GM08714 (cell line): ENCODE measurements around the gene CCDC93.
"Not testable (repeated sequence)": the region's sequence is repeated elsewhere in the genome, so short reads cannot be mapped to it uniquely, and the experiment has no call there.

Experiments used
- H3K4me3 ChIP-seq: fragments of 200-500 bp; sonication (Bioruptor generic); 2 replicates; pipeline ENCODE4 v1.5.1; 2014; ENCODE audit warnings: mild to moderate bottlenecking, low read length, inconsistent platforms
- ZNF274 ChIP-seq: IDR thresholded peaks from 2 replicates; pipeline ENCODE4 v1.6.1; 2012; ENCODE audit warnings: mild to moderate bottlenecking, low read depth, low read length

Gene CCDC93

GRCh38 chr2:117940436-117940835 lies 73.4 kb downstream of the CCDC93 start:
- no peak for TF ChIP-seq ZNF274

GRCh38 chr2:117938611-117939010 lies 75.3 kb downstream of the CCDC93 start:
- no peak overlapping the region for H3K4me3 ChIP-seq
- TF ChIP-seq ZNF274, result no peak

More at GRCh38 chr2:117940436-117940835, 73.4 kb downstream of the CCDC93 start:
- no peak overlapping the region for H3K4me3 ChIP-seq

GRCh38 chr2:117936871-117937428 lies 76.9 kb downstream of the CCDC93 start:
- no peak for TF ChIP-seq ZNF274
- no peak overlapping the region for H3K4me3 ChIP-seq

- no peak for TF ChIP-seq ZNF274
- no peak overlapping the region for H3K4me3 ChIP-seq
Measured at GRCh38 chr2:117935954-117936353, 77.9 kb downstream of the CCDC93 start.

GRCh38 chr2:117935456-117935855 lies 78.4 kb downstream of the CCDC93 start:
- TF ChIP-seq ZNF274, result no peak
- H3K4me3 ChIP-seq, result no peak overlapping the region

- H3K4me3 ChIP-seq, result no peak overlapping the region
- TF ChIP-seq ZNF274, result no peak
Measured at GRCh38 chr2:117933884-117934354, 80.0 kb downstream of the CCDC93 start.

- TF ChIP-seq ZNF274, result no peak
- H3K4me3 ChIP-seq, result no peak overlapping the region
Measured at GRCh38 chr2:117931978-117932377, 81.9 kb downstream of the CCDC93 start.

- TF ChIP-seq ZNF274, result no peak
- H3K4me3 ChIP-seq, result no peak overlapping the region
Measured at GRCh38 chr2:117931266-117931665, 82.6 kb downstream of the CCDC93 start.

GRCh38 chr2:117930775-117931174 lies 83.1 kb downstream of the CCDC93 start:
- no peak overlapping the region for H3K4me3 ChIP-seq
- no peak for TF ChIP-seq ZNF274

- not testable (repeated sequence) for H3K4me3 ChIP-seq
Measured at GRCh38 chr2:117923471-117923870, 90.4 kb downstream of the CCDC93 start.

- no peak for TF ChIP-seq ZNF274
Measured at GRCh38 chr2:117921520-117921919, 92.3 kb downstream of the CCDC93 start.

GRCh38 chr2:117918608-117919007 lies 95.3 kb downstream of the CCDC93 start:
- H3K4me3 ChIP-seq, result no peak overlapping the region
- TF ChIP-seq ZNF274, result no peak

More at GRCh38 chr2:117921520-117921919, 92.3 kb downstream of the CCDC93 start:
- H3K4me3 ChIP-seq, result no peak overlapping the region

GRCh38 chr2:117917223-117917917 lies 96.5 kb downstream of the CCDC93 start:
- H3K4me3 ChIP-seq, result no peak overlapping the region
- TF ChIP-seq ZNF274, result no peak

GRCh38 chr2:117902933-117903332 lies 110.9 kb downstream of the CCDC93 start:
- TF ChIP-seq ZNF274, result no peak
- no peak overlapping the region for H3K4me3 ChIP-seq

GRCh38 chr2:117888897-117889296 lies 125.0 kb downstream of the CCDC93 start:
- H3K4me3 ChIP-seq, result no peak overlapping the region
- TF ChIP-seq ZNF274, result no peak
